GM18508 (cell line): ENCODE measurements around the gene FGF22.
"Not testable (repeated sequence)": the region's sequence is repeated elsewhere in the genome, so short reads cannot be mapped to it uniquely, and the experiment has no call there.

Experiments
- ATAC-seq: cut with Tn5 transposase; IDR thresholded peaks from one replicate; pipeline ENCODE4 v1.9.1; 2021; ENCODE audit warnings: moderate number of reproducible peaks; ENCODE audit not compliant: insufficient read depth, unreplicated experiment

Gene FGF22

DNA sequence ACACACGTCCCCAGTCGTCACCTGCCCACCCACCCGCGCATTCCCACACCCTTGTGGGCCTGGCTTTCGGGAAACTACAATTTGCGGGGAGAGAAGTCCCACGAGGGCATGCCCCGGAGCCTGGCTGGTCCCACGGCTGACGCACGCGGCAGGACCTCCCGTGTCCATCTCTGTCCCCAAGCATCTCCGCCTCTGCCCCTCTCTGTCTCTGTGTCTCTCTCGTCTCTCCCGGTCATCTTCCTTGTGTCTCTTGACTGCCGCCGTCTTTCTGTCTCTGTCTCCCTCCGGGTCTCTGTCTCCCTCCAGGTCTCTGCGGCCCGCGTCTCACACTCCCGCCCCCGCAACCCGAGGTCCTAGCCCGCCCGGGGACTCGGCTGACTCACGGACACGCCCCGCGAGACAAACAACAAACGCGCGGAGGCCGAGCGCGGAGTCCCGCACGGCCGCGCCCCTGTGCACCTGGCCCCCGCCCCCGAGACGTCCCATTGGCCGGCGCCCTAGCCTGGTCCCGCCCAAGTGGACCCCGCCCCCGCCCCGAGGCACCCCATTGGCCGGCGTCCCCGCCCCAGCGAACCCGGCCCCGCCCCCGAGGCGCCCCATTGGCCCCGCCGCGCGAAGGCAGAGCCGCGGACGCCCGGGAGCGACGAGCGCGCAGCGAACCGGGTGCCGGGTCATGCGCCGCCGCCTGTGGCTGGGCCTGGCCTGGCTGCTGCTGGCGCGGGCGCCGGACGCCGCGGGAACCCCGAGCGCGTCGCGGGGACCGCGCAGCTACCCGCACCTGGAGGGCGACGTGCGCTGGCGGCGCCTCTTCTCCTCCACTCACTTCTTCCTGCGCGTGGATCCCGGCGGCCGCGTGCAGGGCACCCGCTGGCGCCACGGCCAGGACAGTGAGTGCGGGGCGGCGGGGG, at the start of gene FGF22:
TSS of gene FGF22 (plus strand) at position 627 of the 908 bp plus-strand sequence. CDS start at position 674, 47 bp downstream.
- ATAC-seq, result no peak

DNA sequence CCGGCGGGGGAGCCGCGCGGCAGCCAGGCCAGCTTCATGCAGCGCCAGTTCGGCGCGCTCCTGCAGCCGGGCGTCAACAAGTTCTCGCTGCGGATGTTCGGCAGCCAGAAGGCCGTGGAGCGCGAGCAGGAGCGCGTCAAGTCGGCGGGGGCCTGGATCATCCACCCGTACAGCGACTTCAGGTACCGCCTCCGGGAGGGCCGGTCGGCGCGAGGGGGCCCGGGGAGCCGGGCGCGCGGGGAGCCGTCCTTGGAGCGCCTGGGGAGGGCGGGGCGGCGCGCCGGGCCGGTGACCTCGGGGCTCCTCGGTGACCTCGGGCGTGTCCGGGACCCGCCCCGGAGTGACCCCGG, 49.3 kb upstream of the FGF22 start:
- ATAC-seq, result no peak

DNA sequence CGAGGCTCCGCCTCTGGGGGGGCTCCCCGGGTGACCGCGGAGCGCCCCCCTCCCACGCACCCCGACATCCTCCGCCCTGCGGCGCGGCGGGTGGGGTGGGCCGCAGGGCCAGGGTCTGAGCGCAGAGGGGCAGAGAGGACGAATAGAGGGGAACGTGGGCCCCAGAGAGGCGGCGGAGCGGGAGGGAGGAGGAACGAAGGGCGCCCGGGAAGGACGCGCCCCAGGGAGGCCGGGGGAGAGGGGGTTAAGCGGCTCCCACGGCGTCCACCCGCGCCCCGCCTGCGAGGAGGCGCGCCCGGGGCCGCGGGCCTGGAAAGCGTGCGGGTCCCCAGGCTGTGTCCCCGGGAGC, 49.0 kb upstream of the FGF22 start:
- no peak for ATAC-seq

DNA sequence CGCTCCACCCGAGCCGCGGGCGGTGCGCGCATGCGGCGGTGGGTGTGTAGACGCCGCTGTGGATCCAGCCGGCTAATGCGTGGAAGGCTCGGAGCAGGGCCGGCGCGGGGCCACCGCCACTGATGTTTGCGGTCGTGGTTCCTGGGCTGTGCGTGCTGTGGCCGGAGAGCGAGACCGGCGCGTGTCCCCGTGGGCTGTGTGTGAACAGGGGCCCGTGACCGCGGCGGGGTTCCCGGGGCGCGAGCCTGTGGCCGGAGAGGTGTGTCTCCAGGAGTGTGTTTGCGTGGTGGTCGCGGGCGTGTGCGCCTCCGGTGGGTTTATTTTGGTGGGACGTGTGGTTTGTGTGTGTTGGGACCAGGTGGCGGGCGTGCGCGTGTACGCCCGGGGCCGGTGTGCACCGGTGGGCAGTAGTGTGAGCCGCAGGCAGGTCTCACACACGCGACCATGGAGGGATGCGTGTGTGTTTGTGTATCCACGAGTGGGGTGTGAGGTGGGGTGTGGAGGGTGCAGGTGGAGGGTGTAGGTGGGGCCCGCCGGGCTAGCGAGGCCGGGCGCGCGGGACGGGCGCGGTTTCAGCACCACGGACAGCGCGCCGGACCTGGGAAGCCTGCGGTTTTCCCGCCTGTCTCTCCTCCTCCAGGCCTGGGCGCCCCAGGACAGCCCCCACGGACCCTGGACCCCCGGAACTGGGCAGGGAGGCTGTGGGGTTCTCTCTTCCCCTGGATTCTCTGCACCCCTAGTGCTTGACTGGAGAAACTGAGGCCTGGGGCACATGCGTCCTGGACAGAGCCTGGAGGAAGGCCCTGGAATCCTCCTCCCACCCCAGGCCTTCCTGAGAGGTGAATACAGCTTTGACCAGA, 48.4 kb upstream of the FGF22 start:
- ATAC-seq, result no peak

DNA sequence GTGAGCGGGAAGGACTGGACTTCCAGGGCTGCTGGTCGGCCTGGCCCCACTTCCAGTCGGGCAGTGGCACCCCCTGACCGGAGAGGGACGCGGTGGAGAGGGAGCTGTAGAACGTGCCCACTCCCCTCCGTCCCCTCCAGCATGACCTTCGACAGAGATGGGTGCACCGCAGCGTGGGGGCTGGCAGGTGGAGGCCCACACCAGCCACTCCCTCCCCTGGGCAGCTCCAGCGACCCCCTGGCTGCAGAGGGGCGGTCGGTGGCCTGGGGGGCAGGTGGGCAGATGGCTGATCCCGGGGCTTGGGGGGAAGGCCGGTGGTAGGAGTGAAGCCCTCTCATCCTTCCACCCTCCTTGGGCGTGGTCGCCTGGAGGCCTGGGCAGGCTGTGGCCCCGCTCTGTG, 47.6 kb upstream of the FGF22 start:
- no peak for ATAC-seq

DNA sequence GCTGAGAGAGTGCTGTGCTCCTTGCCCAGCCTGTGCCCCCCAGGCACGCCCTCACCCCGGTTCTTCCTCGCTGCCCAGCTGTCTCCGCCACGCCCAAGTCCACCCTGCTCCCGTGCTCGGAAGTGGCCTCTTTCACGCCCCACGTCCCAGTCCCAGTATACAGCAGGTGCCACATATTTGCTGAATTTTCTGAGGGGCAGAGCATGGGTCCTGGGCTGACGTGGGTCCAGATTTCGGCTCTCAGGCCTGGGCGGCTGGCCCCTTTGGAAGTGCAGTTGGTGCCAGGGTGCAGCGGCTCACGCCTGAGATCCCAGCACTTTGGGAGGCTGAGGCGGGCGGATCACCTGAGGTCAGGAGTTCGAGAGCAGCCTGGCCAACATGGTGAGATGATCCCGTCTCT, 46.6 kb upstream of the FGF22 start:
- no peak for ATAC-seq

DNA sequence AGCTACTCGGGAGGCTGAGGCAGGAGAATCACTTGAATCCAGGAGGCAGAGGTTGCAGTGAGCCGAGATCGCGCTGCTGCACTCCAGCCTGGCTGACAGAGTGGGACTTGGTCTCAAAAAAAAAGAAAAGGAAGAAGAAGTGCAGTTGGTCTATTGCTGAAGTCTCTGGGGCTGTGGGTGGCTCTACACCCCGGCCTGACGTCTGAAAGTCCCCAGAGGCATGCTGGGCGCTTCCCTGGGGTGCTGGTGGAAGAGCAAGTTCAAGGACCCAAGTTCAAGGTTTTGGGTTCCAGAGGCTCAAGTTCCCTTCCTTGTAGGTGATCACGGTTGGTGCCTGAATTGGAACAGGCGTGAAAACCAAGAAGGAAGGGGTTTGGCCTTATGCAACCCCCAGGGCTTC, 46.2 kb upstream of the FGF22 start:
- ATAC-seq, result no peak

DNA sequence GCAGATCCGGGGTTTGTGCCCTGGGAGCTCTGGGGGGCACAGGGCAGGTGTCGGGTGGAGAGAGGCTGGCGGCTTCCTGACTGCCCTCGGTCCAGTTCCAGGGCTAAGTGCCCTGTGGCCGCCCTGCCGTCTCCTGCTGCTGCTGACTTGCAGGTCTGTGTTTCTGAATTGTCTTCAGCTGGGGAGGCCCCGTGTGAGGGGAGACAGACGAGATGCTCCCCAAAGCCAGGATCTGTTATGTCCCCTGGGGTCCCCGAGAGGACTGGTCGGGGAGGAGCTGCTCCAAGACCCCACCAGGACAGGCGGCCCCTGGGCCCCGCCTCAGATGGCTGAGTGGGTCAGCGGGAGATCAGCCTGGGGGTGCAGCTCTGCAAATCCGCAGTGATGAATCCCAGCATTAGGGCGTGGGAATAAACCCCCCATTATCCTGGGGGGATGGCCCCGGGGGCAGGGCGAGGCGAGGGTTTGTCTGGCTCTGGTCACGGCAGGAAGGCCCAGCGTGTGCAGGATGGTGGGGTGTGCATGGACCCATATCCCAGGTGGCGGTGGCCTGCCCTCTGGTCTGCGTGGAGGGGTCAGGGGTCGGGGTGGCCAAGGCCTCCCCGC, 45.3 kb upstream of the FGF22 start:
- ATAC-seq, result no peak

DNA sequence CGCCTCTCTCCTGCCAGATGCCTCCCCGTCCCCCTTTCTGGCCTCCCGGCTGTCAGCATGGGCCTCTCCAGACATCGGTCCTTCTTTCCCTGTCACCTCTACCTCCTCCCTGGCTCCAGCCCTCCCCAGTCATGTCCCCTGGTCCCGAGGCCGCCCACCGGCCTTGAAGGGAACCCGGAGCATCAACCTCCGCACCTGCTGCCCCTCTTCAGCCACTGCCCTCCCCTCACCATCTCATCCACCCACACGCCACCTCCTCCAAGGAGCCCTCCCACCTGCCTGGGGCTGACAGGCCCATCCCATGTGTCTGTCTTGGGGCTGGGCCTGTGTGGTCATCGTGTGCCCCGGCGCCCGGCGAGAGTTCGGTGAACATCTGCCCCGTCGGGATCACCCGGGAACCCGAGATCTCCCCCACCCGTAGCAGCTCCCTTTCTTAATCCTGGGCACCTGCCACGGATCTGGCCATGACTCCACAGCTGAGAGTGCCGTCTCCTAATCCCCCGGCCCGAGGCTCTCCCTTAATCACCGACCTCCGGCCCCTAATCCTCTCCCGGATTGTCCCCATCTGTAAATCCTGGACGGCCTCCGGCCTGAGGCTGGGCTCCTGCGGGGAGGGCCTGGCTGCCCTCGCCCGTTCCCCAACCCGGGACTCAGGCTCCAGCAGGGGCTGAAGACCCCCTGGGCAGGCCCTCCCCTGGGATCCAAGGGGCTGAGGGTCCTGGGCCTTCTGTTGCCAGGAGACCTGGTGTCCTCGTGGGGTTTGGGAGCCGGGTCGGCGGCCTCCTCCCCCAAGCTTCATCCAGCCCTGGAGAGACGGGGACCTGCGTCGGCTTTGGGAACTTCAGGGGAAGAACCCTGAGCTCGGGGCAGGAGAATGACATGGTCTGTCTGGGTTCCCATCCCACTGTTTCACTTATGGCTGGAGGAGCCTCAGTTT, 44.1 kb upstream of the FGF22 start:
- ATAC-seq, result no peak

DNA sequence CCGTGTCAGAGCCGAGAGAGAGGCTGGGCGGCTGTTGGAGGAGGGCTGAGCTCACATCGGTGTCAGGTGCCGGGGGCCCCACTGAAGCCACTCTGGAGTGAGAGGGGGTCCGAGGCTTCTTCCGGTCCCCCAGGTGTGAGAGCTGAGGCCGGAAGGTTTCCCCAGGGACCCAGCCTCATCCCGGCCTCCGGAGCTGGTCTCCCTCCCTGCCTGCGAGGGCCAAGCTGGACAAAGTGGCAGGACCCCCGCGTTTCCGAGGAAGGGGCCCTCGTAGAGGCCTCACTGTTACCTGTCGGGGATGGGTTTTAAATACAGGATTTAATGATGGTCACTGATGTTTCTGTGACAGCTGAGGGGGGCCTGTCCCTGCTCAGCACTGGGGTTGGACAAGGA, 43.4 kb upstream of the FGF22 start:
- no peak for ATAC-seq

DNA sequence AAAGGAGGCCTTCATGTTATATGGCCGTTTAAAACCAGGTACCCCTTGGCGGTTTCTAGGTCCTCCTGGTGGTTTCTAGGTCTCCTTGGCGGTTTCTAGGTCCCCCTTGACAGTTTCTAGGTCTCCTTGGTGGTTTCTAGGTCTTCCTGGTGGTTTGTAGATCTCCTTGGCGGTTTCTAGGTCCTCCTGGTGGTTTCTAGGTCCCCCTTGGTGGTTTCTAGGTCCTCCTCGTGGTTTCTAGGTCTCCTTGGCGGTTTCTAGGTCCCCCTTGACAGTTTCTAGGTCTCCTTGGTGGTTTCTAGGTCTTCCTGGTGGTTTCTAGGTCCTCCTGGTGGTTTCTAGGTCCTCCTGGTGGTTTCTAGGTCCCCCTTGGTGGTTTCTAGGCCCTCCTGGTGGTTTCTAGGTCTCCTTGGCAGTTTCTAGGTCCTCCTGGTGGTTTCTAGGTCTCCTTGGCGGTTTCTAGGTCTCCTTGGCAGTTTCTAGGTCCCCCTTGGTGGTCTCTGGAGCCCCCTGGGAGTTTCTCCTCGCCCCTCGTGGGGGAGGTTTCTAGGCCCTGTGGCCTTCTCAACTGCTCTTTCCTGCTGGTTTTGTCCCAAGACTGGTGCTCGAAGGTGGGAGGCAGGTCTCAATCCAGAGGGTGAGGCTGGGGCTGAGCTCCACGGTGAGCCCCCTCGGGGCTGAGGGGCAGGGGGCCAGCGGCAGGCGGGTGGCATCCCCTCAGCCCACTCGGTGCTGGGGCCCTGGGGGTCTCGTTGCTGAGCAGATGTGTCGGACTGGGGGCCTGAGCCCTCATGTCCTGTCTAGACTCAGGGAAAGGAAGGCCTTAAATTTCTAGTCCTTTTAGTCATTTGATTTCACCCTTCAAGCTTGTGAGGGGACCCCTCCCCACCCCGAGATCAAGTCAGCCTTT, 42.0 kb upstream of the FGF22 start:
- ATAC-seq, result no peak

DNA sequence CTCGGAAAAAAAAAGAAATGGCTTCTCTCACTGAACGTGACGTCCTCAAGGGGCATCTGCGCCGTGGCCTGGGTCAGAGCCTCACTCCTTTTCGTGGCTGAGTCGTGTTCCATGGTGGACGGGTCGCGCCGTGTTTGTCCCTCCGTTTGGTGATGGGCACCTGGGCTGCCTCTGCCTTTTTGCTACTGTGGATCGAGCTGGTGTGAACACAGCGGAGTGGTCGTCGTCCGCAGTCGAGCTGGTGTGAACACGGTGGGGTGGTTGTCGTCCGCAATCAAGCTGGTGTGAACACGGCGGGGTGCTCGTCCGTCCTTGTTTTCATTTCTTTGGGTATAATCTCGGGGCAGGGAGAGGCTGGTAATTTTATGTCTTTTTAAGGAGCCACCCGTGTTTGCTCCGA, 38.4 kb upstream of the FGF22 start:
- no peak for ATAC-seq

DNA sequence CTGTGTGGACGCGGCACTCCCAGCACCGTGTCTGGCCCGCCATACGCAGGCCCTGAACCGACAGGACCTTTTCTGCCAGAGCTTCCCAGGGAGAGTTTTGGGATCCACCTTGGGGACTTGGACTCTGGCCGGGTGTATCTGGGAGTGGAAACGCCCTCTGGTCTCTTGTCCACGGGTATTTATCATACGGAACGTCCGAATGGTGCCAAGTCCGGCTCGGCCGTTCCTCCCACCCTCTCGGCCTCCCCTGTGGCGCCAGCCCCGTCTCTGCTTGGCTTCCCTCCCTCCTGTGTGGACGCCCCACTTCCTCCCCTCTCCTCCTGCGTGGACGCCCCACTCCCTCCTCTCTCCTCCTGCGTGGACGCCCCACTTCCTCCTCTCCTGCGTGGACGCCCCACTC, 37.9 kb upstream of the FGF22 start:
- ATAC-seq, result no peak

DNA sequence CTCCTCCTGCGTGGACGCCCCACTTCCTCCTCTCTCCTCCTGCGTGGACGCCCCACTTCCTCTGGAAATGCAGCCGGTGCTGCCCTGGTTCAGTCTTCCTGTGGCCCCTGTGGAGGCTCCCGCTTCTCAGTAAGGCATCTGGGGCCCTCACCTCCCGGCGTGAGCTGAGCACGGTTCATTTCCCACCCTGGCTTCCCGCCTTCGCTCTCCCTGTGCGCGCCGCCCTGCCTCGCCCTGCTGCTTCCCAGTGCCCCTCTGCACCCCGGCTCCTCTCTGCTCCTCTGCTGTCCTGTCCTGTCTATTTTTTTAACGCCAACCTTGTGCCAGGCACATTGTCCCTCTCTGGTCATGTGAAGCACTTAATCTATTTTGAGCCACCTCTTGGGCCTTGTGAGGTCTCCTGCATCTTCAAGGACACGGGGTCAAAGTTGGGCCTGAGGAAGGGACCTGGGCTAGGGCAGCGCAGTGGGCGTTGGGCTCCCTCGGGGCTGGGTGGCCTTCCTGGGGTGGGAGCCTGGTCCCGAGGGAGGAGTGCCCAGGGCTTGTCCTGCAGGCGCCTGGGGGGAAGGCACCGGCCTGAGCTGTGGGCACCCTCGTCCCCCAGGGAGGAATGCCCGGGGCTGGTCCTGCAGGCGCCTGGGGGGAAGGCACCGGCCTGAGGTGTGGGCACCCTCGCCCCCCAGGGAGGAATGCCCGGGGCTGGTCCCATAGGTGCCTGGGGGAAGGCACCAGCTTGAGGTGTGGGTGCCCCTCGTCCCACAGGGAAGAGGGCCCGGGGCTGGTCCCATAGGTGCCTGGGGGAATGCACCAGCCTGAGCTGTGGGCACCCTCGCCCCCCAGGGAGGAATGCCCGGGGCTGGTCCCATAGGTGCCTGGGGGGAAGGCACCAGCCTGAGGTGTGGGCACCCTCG, 37.0 kb upstream of the FGF22 start:
- ATAC-seq, result no peak

DNA sequence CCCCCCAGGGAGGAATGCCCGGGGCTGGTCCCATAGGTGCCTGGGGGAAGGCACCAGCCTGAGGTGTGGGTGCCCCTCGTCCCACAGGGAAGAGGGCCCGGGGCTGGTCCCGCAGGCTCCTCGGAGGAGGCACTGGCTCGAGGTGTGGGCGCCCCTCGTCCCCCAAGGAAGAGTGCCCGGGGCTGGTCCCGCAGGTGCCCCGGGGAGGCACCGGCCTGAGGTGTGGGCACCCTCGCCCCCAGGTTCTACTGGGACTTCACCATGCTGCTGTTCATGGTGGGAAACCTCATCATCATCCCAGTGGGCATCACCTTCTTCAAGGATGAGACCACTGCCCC, 36.4 kb upstream of the FGF22 start:
- not testable (repeated sequence) for ATAC-seq

DNA sequence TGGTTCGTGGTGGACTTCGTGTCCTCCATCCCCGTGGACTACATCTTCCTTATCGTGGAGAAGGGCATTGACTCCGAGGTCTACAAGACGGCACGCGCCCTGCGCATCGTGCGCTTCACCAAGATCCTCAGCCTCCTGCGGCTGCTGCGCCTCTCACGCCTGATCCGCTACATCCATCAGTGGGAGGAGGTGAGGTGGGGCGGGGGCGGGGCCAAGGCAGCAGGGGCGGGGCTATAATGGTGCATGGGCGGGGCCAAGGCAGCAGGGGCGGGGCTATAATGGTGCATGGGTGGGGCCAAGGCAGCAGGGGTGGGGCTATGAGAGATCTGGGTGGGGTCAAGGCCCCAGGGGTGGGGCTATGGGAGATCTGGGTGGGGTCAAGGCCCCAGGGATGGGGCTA, 35.9 kb upstream of the FGF22 start:
- not testable (repeated sequence) for ATAC-seq

DNA sequence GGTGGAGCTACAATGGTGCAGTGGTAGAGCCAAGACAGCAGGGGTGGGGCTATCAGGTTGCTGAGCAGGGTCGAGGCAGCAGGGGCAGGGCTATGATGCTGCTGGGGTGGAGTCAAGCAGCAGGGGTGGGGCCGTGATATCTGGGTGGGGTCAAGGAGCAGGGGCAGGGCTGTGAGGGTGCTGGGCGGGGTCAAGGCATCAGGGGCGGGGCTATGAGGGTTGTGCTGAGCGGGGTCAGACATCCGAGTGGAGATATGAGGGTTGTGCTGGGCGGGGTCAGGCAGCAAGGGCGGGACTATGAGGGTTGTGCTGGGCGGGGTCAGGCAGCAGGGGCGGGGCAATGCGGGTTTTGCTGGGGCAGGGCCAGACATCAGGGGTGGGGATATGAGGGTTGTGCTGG, 35.3 kb upstream of the FGF22 start:
- no peak for ATAC-seq
